Loucy (cell line): Measurements from ENCODE around the gene SDK1.

Experiments
- EZH2phosphoT487 ChIP-seq: fragments of 200-600 bp; IDR thresholded peaks from 2 replicates; pipeline ENCODE4 v1.6.1; 2018; ENCODE audit warnings: antibody characterized with exemption, mild to moderate bottlenecking, moderate library complexity, borderline replicate concordance
- TF ChIP-seq, protein P1 (sequence below): fragments of 200-600 bp; sonication (generic); conservative IDR thresholded peaks from 2 replicates; pipeline ENCODE4 v1.5.1; 2014; ENCODE audit warnings: mild to moderate bottlenecking, antibody characterized with exemption, low read length

- TF ChIP-seq, protein P1, sequence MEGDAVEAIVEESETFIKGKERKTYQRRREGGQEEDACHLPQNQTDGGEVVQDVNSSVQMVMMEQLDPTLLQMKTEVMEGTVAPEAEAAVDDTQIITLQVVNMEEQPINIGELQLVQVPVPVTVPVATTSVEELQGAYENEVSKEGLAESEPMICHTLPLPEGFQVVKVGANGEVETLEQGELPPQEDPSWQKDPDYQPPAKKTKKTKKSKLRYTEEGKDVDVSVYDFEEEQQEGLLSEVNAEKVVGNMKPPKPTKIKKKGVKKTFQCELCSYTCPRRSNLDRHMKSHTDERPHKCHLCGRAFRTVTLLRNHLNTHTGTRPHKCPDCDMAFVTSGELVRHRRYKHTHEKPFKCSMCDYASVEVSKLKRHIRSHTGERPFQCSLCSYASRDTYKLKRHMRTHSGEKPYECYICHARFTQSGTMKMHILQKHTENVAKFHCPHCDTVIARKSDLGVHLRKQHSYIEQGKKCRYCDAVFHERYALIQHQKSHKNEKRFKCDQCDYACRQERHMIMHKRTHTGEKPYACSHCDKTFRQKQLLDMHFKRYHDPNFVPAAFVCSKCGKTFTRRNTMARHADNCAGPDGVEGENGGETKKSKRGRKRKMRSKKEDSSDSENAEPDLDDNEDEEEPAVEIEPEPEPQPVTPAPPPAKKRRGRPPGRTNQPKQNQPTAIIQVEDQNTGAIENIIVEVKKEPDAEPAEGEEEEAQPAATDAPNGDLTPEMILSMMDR = no peak
- no peak for TF ChIP-seq EZH2phosphoT487
Observed at GRCh38 chr7:3955751-3956696, 655.0 kb downstream of the SDK1 start.
